Thoracic aorta (tissue), 2 donors: Measurements from ENCODE around the gene CLDN3. TPM values are rescaled to one million over a fixed set of nuclear protein-coding genes. Genes with fewer than 3 reads are reported as not detected.

Source experiments
- ATAC-seq: fragments of 150-250 bp; one replicate; pipeline ENCODE4 v1.8.0; 2017; ENCODE audit warnings: low read depth; ENCODE audit not compliant: insufficient number of reproducible peaks, low FRiP score
- DNase-seq: peaks from one replicate; pipeline ENCODE4 v3.0.0-alpha.2; 2020; ENCODE audit warnings: low spot score
- H3K27ac ChIP-seq, 2 donors: fragments of 200-600 bp; sonication (generic); 1 replicate in 1 of 2; 2 replicates in 1 of 2; pipeline ENCODE4 v1.5.1; 2016; ENCODE audit warnings: mild to moderate bottlenecking in 2 of 2, moderate library complexity in 2 of 2
- H3K27me3 ChIP-seq: fragments of 200-600 bp; sonication (generic); replicated peaks from 2 replicates; pipeline ENCODE4 v1.6.0; 2016; ENCODE audit warnings: mild to moderate bottlenecking; ENCODE audit not compliant: insufficient read depth
- H3K36me3 ChIP-seq: fragments of 200-600 bp; sonication (generic); one replicate; pipeline ENCODE4 v1.5.1; 2016
- H3K4me1 ChIP-seq, 2 donors: fragments of 200-600 bp; sonication (generic); 1 replicate in 1 of 2; 2 replicates in 1 of 2; pipeline versions ENCODE4 v1.5.1 to v1.6.0; 2016; ENCODE audit warnings: low read depth in 2 of 2, mild to moderate bottlenecking in 1 of 2; ENCODE audit not compliant: control insufficient read depth in 1 of 2
- H3K4me3 ChIP-seq: fragments of 200-600 bp; sonication (generic); 2 replicates; pipeline ENCODE4 v1.5.1; 2016; ENCODE audit warnings: mild to moderate bottlenecking
- H3K9me3 ChIP-seq: fragments of 200-600 bp; sonication (generic); 2 replicates; pipeline ENCODE4 v1.5.1; 2016
- total RNA-seq, 2 donors: library from RNA; depleted of rRNA; stranded (reverse); fragments of >200 nt; gene quantifications; one replicate each; pipeline versions ENCODE4 v1.1.0 to v1.2.3, GENCODE V29; 2016
- TF ChIP-seq, protein P1 (sequence below): fragments of 200-600 bp; sonication (generic); IDR thresholded peaks from one replicate; pipeline ENCODE4 v1.5.1; 2019; ENCODE audit warnings: antibody characterized with exemption

Gene CLDN3
- total RNA-seq, 2 donors from 2014 or later, result not detected

- ATAC-seq, result no peak
- Histone ChIP-seq H3K36me3 (no peaks in the 10 kb centered on the region), H3K4me3 (no peak overlapping the region), H3K9me3 (no peaks in the 10 kb centered on the region), H3K4me1 (peaks cover 2 to 10% of the 10 kb centered on the region in 2 donors), H3K27me3 (no peaks in the 10 kb centered on the region), H3K27ac (no peak overlapping the region)
- no peak for DNase-seq
- TF ChIP-seq, protein P1, sequence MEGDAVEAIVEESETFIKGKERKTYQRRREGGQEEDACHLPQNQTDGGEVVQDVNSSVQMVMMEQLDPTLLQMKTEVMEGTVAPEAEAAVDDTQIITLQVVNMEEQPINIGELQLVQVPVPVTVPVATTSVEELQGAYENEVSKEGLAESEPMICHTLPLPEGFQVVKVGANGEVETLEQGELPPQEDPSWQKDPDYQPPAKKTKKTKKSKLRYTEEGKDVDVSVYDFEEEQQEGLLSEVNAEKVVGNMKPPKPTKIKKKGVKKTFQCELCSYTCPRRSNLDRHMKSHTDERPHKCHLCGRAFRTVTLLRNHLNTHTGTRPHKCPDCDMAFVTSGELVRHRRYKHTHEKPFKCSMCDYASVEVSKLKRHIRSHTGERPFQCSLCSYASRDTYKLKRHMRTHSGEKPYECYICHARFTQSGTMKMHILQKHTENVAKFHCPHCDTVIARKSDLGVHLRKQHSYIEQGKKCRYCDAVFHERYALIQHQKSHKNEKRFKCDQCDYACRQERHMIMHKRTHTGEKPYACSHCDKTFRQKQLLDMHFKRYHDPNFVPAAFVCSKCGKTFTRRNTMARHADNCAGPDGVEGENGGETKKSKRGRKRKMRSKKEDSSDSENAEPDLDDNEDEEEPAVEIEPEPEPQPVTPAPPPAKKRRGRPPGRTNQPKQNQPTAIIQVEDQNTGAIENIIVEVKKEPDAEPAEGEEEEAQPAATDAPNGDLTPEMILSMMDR, result no peak
Observed at GRCh38 chr7:73774923-73775322, 4.9 kb upstream of the CLDN3 start.

DNA sequence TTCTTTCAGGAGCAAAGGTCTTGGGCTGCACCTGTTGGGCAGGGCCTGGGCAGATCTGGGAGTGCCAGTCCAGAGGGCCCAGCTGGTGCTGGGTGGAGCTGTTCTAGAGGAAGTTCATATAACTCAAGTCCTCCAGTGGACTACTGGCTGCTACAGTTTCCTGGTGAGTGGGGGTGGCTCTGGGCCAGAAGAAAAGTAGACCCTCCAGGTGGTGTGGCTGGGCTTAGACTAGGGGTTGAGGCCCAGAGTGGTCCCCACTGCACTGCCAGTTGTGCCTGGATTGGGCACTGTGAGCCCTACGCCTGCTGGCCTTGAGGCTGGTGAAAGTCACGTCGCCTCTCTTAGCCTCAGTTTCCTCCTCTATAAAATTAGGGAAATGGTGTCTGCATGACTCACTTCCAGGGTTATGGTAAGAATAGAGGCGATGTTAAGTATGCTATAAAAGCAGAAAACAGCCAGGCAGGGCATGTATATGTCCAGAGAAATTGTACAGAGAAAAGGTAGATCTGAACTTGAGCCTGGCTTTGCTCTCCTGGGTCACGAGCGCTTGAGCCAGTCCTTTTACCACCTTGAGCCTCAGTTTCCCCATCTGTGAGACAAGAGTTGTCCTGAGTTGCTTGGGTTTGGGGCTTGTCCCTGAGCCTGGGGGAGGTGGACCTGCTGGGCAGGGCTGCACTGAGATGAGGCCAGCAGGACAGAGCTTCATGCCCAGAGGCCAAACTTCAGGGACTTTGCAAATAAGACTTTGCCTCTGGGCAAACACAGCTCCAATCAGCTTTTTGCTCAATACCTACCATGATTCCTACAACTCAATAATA is 3.8 kb upstream of the CLDN3 start:
- no peaks in the 10 kb centered on the region for H3K9me3 ChIP-seq
- DNase-seq, result no peak
- no peak for ATAC-seq
- TF ChIP-seq, protein P1, result no peak
- H3K4me3 ChIP-seq, result no peak overlapping the region
- peaks cover 2 to 14% of the 10 kb centered on the region in 2 donors for H3K4me1 ChIP-seq
- no peaks in the 10 kb centered on the region for H3K36me3 ChIP-seq
- H3K27ac ChIP-seq, result no peak overlapping the region
- H3K27me3 ChIP-seq, result no peaks in the 10 kb centered on the region

DNA sequence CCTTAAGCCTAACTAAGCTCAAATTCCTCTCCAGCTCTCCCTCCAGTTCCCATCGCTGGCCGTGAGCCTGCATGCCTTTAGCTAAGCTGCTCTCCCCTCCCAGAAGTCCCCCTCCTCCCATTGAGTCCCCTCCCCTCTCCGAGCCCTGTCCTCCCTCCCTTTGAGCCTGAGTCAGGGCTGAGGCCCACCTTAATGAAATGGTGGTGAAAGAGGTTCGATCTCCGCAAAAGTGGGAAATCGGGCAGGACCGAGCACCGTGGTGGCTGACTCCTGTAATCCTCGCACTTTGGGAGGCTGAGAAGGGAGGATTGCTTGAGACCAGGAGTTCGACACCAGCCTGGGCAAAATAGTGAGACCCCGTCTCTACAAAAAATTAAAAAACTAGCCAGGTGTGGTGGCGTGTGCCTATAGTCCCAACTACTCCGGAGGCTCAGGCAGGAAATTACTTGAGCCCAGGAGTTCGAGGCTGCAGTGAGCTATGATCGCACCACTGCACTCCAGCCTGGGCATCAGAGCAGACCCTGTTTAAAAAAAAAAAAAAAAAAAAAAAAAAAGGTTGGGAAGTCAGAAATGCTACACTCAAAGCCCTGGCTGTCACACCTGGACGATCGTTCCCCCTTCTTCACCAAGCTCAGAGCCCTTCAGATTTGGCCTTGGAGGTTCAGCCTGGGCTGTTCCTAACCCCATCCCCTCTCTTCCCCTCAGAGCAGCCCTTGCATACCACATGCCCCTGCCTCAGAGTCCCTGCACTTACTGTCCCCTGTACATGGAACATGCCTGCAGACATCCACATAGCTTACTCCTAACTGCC is 995 bp upstream of the CLDN3 start:
- peaks cover 5% of the 10 kb centered on the region for H3K27me3 ChIP-seq
- peaks cover 2 to 14% of the 10 kb centered on the region in 2 donors for H3K4me1 ChIP-seq
- no peaks in the 10 kb centered on the region for H3K9me3 ChIP-seq
- H3K27ac ChIP-seq, result no peak overlapping the region
- H3K36me3 ChIP-seq, result no peaks in the 10 kb centered on the region
- H3K4me3 ChIP-seq, result peak overlapping the region; percentile 57
- DNase-seq, result no peak
- TF ChIP-seq, protein P1, result no peak
- no peak for ATAC-seq

DNA sequence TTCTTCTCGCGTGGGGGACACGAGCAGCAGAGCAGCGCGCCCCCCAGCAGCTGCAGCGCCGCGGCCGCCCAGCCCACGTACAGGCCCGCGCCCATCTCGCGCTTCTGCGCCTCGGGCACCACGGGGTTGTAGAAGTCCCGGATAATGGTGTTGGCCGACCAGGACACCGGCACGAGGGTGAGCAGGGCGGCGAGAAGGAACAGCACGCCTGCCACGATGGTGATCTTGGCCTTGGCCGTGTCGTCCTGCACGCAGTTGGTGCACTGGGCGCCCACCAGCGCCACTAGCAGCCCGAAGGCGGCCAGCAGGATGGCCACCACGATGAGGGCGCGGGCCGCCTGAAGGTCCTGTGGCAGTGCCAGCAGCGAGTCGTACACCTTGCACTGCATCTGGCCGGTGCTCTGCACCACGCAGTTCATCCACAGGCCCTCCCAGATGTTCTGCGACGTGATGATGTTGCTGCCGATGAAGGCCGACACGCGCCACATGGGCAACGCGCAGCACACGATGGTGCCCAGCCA is 529 bp downstream of the CLDN3 start:
- Histone ChIP-seq H3K27ac (no peak overlapping the region), H3K27me3 (peaks cover 5% of the 10 kb centered on the region), H3K4me3 (peak overlapping the region; percentile 57), H3K4me1 (peaks cover 2 to 14% of the 10 kb centered on the region in 2 donors), H3K36me3 (no peaks in the 10 kb centered on the region), H3K9me3 (no peaks in the 10 kb centered on the region)
- DNase-seq (no peak), ATAC-seq (no peak)
- TF ChIP-seq, protein P1, result no peak
